Thyroid gland (tissue), 4 donors: ENCODE results near the gene ERG28.

ENCODE experiments used
- CTCF ChIP-seq, 6 experiments: fragments of 200-600 bp in 3 of 6; fragments of 450-650 bp in 3 of 6; sonication (generic) in 3 of 6; IDR thresholded peaks; one replicate each; pipeline ENCODE4 v1.5.1; 2016 to 2019; ENCODE audit warnings: antibody characterized with exemption in 6 of 6, mild to moderate bottlenecking in 2 of 6, inconsistent platforms in 1 of 6, moderate library complexity in 1 of 6
- POLR2A ChIP-seq, 2 donors: fragments of 450-650 bp; IDR thresholded peaks; one replicate each; pipeline ENCODE4 v1.6.1; 2017; ENCODE audit warnings: antibody characterized with exemption in 2 of 2, mild to moderate bottlenecking in 2 of 2, moderate library complexity in 1 of 2

DNA sequence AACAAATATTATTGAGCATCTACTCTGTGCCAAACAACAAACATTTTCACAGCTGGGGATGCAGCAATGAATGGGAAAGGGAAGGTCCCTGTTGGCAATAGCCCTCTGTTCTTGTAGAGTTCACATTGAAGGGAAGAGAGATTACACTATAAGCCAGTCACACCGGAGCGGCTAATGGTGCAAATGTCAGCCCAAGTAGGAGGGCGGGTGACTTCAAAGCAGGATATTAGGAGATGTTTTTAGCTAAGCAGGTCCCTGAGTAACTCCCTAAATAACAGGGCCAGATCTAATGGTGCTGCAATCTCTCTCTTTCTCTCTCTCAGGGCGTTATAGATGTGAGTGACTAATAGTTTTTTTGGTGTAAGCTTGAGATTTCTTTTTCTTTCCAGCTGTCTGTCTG is 51.6 kb downstream of the ERG28 start:
- TF ChIP-seq CTCF (IDR thresholded peaks at IDR 0.05), result no peak
- TF ChIP-seq POLR2A (IDR thresholded peaks at IDR 0.05), result no peak
